ENCODE measurements around the gene CENATAC. TPM values are rescaled to one million over a fixed set of nuclear protein-coding genes. Genes with fewer than 3 reads are reported as not detected.

Gene CENATAC
- total and polyA plus RNA-seq, 9 of the 15 experiments (the other 6 are each of a cell fraction or from before 2014, with no cell fraction given): 2.4 to 25.5 (median 13.7) TPM

- TF ChIP-seq ZHX1 (conservative IDR thresholded peaks at IDR 0.05; ENCODE audit: low read length) (no peak), ZNF165 (CRISPR knock-in tag; IDR thresholded peaks at IDR 0.05; ENCODE audit: borderline replicate concordance) (no peak), TAF9B (IDR thresholded peaks at IDR 0.05; ENCODE audit: partially characterized antibody) (no peak), BRD9 (IDR thresholded peaks at IDR 0.05; ENCODE audit: low read depth, partially characterized antibody) (no peak), ZNF449 (CRISPR knock-in tag; IDR thresholded peaks at IDR 0.05) (no peak), SMARCC2 (IDR thresholded peaks at IDR 0.05; ENCODE audit: low read depth) (no peak), ZNF24 (IDR thresholded peaks at IDR 0.05) (peak; percentile 28; the same call in 1 of the 2 replicates), NCOA6 (IDR thresholded peaks at IDR 0.05) (no peak), TEAD1 (CRISPR knock-in tag; IDR thresholded peaks at IDR 0.05) (peak; percentile 61 to 97; a peak in 3 of 4 replicates), SMAD4 (CRISPR knock-in tag; conservative IDR thresholded peaks at IDR 0.05) (0 out of 2 replicates have a peak, but pooled peaks have one; percentile 13), POLR3A (IDR thresholded peaks at IDR 0.05; ENCODE audit: borderline replicate concordance, extremely low read depth, insufficient read depth, insufficient read length) (no peak), NONO (IDR thresholded peaks at IDR 0.05; ENCODE audit: low read depth in 2 of 2, low read length in 1 of 2) (no peak), HMG20A (CRISPR knock-in tag; conservative IDR thresholded peaks at IDR 0.05) (no peak), WHSC1 (IDR thresholded peaks at IDR 0.05; ENCODE audit: low read length) (no peak), POLR2G (IDR thresholded peaks at IDR 0.05; ENCODE audit: low read depth, low read length) (peak; percentile 78), ZFX (CRISPR knock-in tag; IDR thresholded peaks at IDR 0.05) (peak; percentile 43; the same call in 1 of the 2 replicates), ZNF57 (CRISPR knock-in tag; IDR thresholded peaks at IDR 0.05) (no peak), CHD1 (IDR thresholded peaks at IDR 0.05; ENCODE audit: low read length) (no peak), TRIM28 (IDR thresholded peaks at IDR 0.05) (no peak), DMBX1 (CRISPR knock-in tag; IDR thresholded peaks at IDR 0.05; ENCODE audit: borderline replicate concordance) (no peak), CBX5 (IDR thresholded peaks at IDR 0.05; ENCODE audit: borderline replicate concordance, low read depth) (no peak), TARDBP (IDR thresholded peaks at IDR 0.05) (no peak; the same call in none of the 2 replicates), RBM14 (IDR thresholded peaks at IDR 0.05; ENCODE audit: borderline replicate concordance, insufficient read depth, low read depth, low read length) (no peak)
These were observed 32.5 kb downstream of the CENATAC start, which contains the start of gene SLC37A4 (continued) for GRCh38 chr11:119030329-119031047.
